SK-N-SH treated with all-trans-retinoic acid at 6 μM for 48 hours (cell line): ENCODE results near the gene MTHFD1.

ENCODE experiments used
- CREB5 ChIP-seq: fragments of 250-450 bp; sonication (Bioruptor Pico); IDR thresholded peaks from 2 replicates; pipeline ENCODE4 v1.5.1; 2020; ENCODE audit warnings: low read depth, mild to moderate bottlenecking, moderate library complexity
- CSRNP3 ChIP-seq: fragments of 250-450 bp; sonication (Bioruptor Pico); IDR thresholded peaks from 2 replicates; pipeline ENCODE4 v1.5.1; 2021; ENCODE audit warnings: mild to moderate bottlenecking, moderate library complexity
- ESRRG ChIP-seq: fragments of 250-450 bp; sonication (Bioruptor Pico); IDR thresholded peaks from 2 replicates; pipeline ENCODE4 v1.6.1; 2021; ENCODE audit warnings: mild to moderate bottlenecking
- ISL1 ChIP-seq: fragments of 250-450 bp; sonication (Bioruptor Pico); IDR thresholded peaks from 2 replicates; pipeline ENCODE4 v2.1.2; 2022; ENCODE audit warnings: mild to moderate bottlenecking, moderate library complexity
- PATZ1 ChIP-seq: fragments of 250-450 bp; sonication (Bioruptor Pico); IDR thresholded peaks from 2 replicates; pipeline ENCODE4 v1.8.0; 2020; ENCODE audit warnings: mild to moderate bottlenecking, moderate library complexity, borderline replicate concordance
- RARB ChIP-seq: fragments of 250-450 bp; sonication (Bioruptor Pico); IDR thresholded peaks from 2 replicates; pipeline ENCODE4 v1.8.0; 2021; ENCODE audit warnings: mild to moderate bottlenecking, moderate library complexity
- SNAI2 ChIP-seq: fragments of 250-450 bp; sonication (Bioruptor Pico); IDR thresholded peaks from 2 replicates; pipeline ENCODE4 v1.5.0; 2020; ENCODE audit warnings: mild to moderate bottlenecking, moderate library complexity
- TSHZ2 ChIP-seq: fragments of 250-450 bp; sonication (Bioruptor Pico); IDR thresholded peaks from 2 replicates; pipeline ENCODE4 v1.5.0; 2020; ENCODE audit warnings: mild to moderate bottlenecking, moderate library complexity
- ZFP3 ChIP-seq: fragments of 250-450 bp; sonication (Bioruptor Pico); IDR thresholded peaks from 2 replicates; pipeline ENCODE4 v1.5.0; 2020; ENCODE audit warnings: mild to moderate bottlenecking, moderate library complexity
- ZFP30 ChIP-seq: fragments of 450-650 bp; formaldehyde crosslinking; IDR thresholded peaks from 2 replicates; pipeline ENCODE4 v1.5.0; 2022; ENCODE audit warnings: mild to moderate bottlenecking, moderate library complexity
- ZNF70 ChIP-seq: fragments of 450-650 bp; formaldehyde crosslinking; IDR thresholded peaks from 2 replicates; pipeline ENCODE4 v1.5.0; 2020; ENCODE audit warnings: mild to moderate bottlenecking, moderate library complexity
- TF ChIP-seq, protein P1 (sequence below): fragments of 250-450 bp; sonication (Bioruptor Pico); IDR thresholded peaks from 2 replicates; pipeline ENCODE4 v1.8.0; 2021; ENCODE audit warnings: low read depth, mild to moderate bottlenecking, moderate library complexity, borderline replicate concordance

DNA sequence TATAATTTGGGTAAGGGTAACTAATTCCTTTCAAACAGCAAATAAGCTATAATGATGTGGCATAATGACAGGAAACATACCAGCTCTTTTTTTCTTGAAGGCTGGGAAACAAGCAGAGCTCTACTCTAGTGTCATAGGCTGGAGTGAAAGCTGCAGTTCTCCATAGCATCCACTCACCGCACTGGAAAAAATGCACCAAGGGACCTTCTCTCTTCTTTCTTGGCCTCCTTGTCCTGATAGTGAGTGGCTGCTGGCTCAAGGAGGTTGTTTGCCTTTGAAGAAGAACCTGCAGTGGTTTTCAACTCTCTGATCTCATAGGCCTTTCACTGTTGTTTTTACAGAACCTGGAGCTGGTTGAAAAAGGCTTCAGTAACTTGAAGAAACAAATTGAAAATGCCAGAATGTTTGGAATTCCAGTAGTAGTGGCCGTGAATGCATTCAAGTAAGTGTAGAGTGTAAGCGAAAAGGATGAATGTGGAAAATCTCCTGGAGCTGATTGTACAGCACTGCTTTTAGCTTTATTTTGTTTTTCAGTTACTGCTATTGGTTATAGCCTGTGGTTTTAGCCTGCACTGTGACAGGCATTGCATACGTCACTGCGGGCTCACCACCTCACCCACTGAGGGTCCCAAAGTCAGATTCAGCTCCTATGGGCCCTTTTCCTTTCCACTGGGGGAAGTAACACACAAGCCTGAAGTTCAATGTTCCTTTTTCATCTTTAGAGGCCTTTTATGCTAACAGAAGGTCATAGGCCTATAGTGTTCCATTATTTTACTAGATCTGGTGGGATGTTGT lies 59.9 kb downstream of the MTHFD1 start:
- TF ChIP-seq ZFP3 (CRISPR knock-in tag) (no peak), TSHZ2 (CRISPR knock-in tag) (no peak), CREB5 (CRISPR knock-in tag) (no peak), RARB (CRISPR knock-in tag) (no peak), ZFP30 (CRISPR knock-in tag) (no peak), ZNF70 (CRISPR knock-in tag) (no peak), PATZ1 (CRISPR knock-in tag) (no peak), CSRNP3 (CRISPR knock-in tag) (no peak), ISL1 (no peak), SNAI2 (no peak), ESRRG (CRISPR knock-in tag) (no peak)
- TF ChIP-seq, protein P1, sequence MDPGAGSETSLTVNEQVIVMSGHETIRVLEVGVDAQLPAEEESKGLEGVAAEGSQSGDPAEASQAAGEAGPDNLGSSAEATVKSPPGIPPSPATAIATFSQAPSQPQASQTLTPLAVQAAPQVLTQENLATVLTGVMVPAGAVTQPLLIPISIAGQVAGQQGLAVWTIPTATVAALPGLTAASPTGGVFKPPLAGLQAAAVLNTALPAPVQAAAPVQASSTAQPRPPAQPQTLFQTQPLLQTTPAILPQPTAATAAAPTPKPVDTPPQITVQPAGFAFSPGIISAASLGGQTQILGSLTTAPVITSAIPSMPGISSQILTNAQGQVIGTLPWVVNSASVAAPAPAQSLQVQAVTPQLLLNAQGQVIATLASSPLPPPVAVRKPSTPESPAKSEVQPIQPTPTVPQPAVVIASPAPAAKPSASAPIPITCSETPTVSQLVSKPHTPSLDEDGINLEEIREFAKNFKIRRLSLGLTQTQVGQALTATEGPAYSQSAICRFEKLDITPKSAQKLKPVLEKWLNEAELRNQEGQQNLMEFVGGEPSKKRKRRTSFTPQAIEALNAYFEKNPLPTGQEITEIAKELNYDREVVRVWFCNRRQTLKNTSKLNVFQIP (CRISPR knock-in tag) = no peak
